ENCODE measurements around the gene LMLN. TPM values are rescaled to one million over a fixed set of nuclear protein-coding genes. Genes with fewer than 3 reads are reported as not detected.

The LMLN gene
- total and polyA plus RNA-seq, 2 of the 13 experiments (the other 11 are each of a cell fraction or from before 2014, with no cell fraction given), result 1.2 to 1.8 TPM

GRCh38 chr3:198027045-198027798 lies 67.2 kb downstream of the LMLN start:
- Histone ChIP-seq H3K4me2 (ENCODE audit: low read depth, low read length) (no peak overlapping the region), H3K27ac (ENCODE audit: extremely low read length, insufficient read depth, low read length) (no peak overlapping the region), H4K20me1 (ENCODE audit: insufficient read depth, low read length) (no peaks in the 10 kb centered on the region), H3K79me2 (ENCODE audit: insufficient read depth, low read length) (no peaks in the 10 kb centered on the region), H3K36me3 (replicated peaks in 1 of 2; ENCODE audit: control insufficient read depth in 1 of 2, insufficient read depth in 2 of 2, low read length in 2 of 2) (no peaks in the 10 kb centered on the region), H3K4me3 (replicated peaks in 1 of 3; ENCODE audit: insufficient read depth in 1 of 3, low read depth in 2 of 3, low read length in 3 of 3) (no peak overlapping the region), H2AFZ (ENCODE audit: low read length) (no peak overlapping the region), H3K27me3 (ENCODE audit: control insufficient read depth in 1 of 2, insufficient read depth in 2 of 2, low read length in 2 of 2) (no peaks in the 10 kb centered on the region), H3K9me3 (ENCODE audit: low read length) (no peaks in the 10 kb centered on the region), H3K9ac (ENCODE audit: insufficient read depth, low read depth, low read length) (no peak overlapping the region), H3K4me1 (ENCODE audit: insufficient read depth, low read length) (no peaks in the 10 kb centered on the region)
- 89% methylated on average over 17 of the region's 17 CpGs for WGBS (ENCODE audit: low lambda C conversion rate)
- FAIRE-seq (no peak), DNase-seq (ENCODE audit: low spot score) (no peak), ATAC-seq (no peak)
- in situ Hi-C loops (cut with HindIII; ENCODE audit: extremely low pct_ligation_motif_present, low pct_unique_long_range_greater_than_20kb) (no loop called here), intact Hi-C loops (cut with micrococcal nuclease; ENCODE audit: unreplicated experiment) (no loop called here)
- BruUV-seq (replicated peaks), result no TSS peak
- POLR2A ChIA-PET, result no interaction called here
- CTCF ChIA-PET (ENCODE audit: low intra/inter-chr PET ratio, low total read pairs), result no interaction called here
- TF ChIP-seq ETS1 (CRISPR knock-in tag; IDR thresholded peaks at IDR 0.05), result no peak
- no peak for TF ChIP-seq GFI1 (CRISPR knock-in tag; IDR thresholded peaks at IDR 0.05; ENCODE audit: borderline replicate concordance)
- TF ChIP-seq ZNF343 (CRISPR knock-in tag; IDR thresholded peaks at IDR 0.05), result no peak
- TF ChIP-seq ZNF281 (CRISPR knock-in tag; IDR thresholded peaks at IDR 0.05; ENCODE audit: borderline replicate concordance), result no peak
- no peak for TF ChIP-seq FOXJ3 (CRISPR knock-in tag; IDR thresholded peaks at IDR 0.05; ENCODE audit: borderline replicate concordance)
- TF ChIP-seq ZIK1 (CRISPR knock-in tag; IDR thresholded peaks at IDR 0.05; ENCODE audit: borderline replicate concordance, low read depth), result no peak
- no peak for TF ChIP-seq HOXA7 (CRISPR knock-in tag; IDR thresholded peaks at IDR 0.05)
- no peak for TF ChIP-seq MAFF (IDR thresholded peaks at IDR 0.05; ENCODE audit: low read depth, low read length)
- TF ChIP-seq REPIN1 (CRISPR knock-in tag; IDR thresholded peaks at IDR 0.05; ENCODE audit: borderline replicate concordance, low read depth), result no peak
- no peak for TF ChIP-seq PHF5A (CRISPR knock-in tag; IDR thresholded peaks at IDR 0.05; ENCODE audit: low read depth, unreplicated experiment)
- TF ChIP-seq MATR3 (CRISPR knock-in tag; IDR thresholded peaks at IDR 0.05), result no peak
- no peak for TF ChIP-seq CREB1 (IDR thresholded peaks at IDR 0.05)
- no peak for TF ChIP-seq CREB1 (CRISPR knock-in tag; IDR thresholded peaks at IDR 0.05)
- TF ChIP-seq ZNF496 (CRISPR knock-in tag; IDR thresholded peaks at IDR 0.05; ENCODE audit: insufficient replicate concordance), result no peak
- TF ChIP-seq SOX13 (IDR thresholded peaks at IDR 0.05), result no peak
- TF ChIP-seq SOX13 (CRISPR knock-in tag; conservative IDR thresholded peaks at IDR 0.05 in 1 of 2, IDR thresholded peaks at IDR 0.05 in 1 of 2), result no peak
- no peak for TF ChIP-seq PHF21A (CRISPR knock-in tag; IDR thresholded peaks at IDR 0.05)
- no peak for TF ChIP-seq KLF11 (CRISPR knock-in tag; IDR thresholded peaks at IDR 0.05)
- no peak for TF ChIP-seq ZNF180 (CRISPR knock-in tag; IDR thresholded peaks at IDR 0.05; ENCODE audit: borderline replicate concordance, low read depth)
- no peak for TF ChIP-seq REL (CRISPR knock-in tag; conservative IDR thresholded peaks at IDR 0.05)

Data from HepG2 (cell line).